Thyroid gland (tissue), 4 donors: ENCODE data around the gene CNBD2.
"Not testable (repeated sequence)": the region's sequence is repeated elsewhere in the genome, so short reads cannot be mapped to it uniquely, and the experiment has no call there.

Experiments used
- POLR2A ChIP-seq, 2 donors: fragments of 450-650 bp; IDR thresholded peaks; one replicate each; pipeline ENCODE4 v1.6.1; 2017; ENCODE audit warnings: antibody characterized with exemption in 2 of 2, mild to moderate bottlenecking in 2 of 2, moderate library complexity in 1 of 2
- TF ChIP-seq, protein P1 (sequence below), 6 experiments: fragments of 200-600 bp in 3 of 6; fragments of 450-650 bp in 3 of 6; sonication (generic) in 3 of 6; IDR thresholded peaks; one replicate each; pipeline ENCODE4 v1.5.1; 2016 to 2019; ENCODE audit warnings: antibody characterized with exemption in 6 of 6, mild to moderate bottlenecking in 2 of 6, inconsistent platforms in 1 of 6, moderate library complexity in 1 of 6

DNA sequence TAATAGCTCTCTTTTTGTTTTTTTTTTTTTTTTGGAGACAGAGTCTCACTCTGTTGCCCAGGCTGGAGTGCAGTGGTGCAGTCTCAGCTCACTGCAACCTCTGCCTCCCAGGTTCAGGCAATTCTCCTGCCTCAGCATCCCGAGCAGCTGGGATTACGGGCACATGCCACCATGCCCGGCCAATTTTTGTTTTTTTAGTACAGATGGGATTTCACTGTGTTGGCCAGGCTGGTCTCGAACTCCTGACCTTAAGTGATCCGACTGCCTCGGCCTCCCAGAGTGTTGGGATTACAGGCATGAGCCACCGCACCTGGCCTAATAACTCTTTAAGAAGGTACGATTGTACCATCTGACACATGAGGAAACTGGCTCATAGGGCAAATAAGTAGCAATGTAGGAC is 28.1 kb downstream of the CNBD2 start:
- TF ChIP-seq, protein P1, sequence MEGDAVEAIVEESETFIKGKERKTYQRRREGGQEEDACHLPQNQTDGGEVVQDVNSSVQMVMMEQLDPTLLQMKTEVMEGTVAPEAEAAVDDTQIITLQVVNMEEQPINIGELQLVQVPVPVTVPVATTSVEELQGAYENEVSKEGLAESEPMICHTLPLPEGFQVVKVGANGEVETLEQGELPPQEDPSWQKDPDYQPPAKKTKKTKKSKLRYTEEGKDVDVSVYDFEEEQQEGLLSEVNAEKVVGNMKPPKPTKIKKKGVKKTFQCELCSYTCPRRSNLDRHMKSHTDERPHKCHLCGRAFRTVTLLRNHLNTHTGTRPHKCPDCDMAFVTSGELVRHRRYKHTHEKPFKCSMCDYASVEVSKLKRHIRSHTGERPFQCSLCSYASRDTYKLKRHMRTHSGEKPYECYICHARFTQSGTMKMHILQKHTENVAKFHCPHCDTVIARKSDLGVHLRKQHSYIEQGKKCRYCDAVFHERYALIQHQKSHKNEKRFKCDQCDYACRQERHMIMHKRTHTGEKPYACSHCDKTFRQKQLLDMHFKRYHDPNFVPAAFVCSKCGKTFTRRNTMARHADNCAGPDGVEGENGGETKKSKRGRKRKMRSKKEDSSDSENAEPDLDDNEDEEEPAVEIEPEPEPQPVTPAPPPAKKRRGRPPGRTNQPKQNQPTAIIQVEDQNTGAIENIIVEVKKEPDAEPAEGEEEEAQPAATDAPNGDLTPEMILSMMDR (IDR thresholded peaks at IDR 0.05): not testable (repeated sequence)
- not testable (repeated sequence) for TF ChIP-seq POLR2A (IDR thresholded peaks at IDR 0.05)
